ENCODE results near the gene SMARCD3. TPM values are rescaled to one million over a fixed set of nuclear protein-coding genes. Genes with fewer than 3 reads are reported as not detected.

The SMARCD3 gene
- total and polyA plus RNA-seq, 9 of the 15 experiments (the other 6 are each of a cell fraction or from before 2014, with no cell fraction given), result 0.43 to 3.6 (median 2.6) TPM

GRCh38 chr7:151226875-151227782, 21.4 kb downstream of the SMARCD3 start, which contains the start of gene ABCF2 (continued):
- TF ChIP-seq CHD7 (IDR thresholded peaks at IDR 0.05; ENCODE audit: low read depth, low read length) (no peak), TFAP4 (CRISPR knock-in tag; IDR thresholded peaks at IDR 0.05; ENCODE audit: borderline replicate concordance) (peak; percentile 86; the same call in 1 of the 2 replicates), TBP (optimal IDR thresholded peaks at IDR 0.05; ENCODE audit: low read depth, low read length) (peak; percentile 88), UBTF (IDR thresholded peaks at IDR 0.05; ENCODE audit: borderline replicate concordance in 1 of 2, low read depth in 2 of 2, low read length in 2 of 2) (peak; percentile 32 to 64; a peak in 1 of 4 replicates), CBFB (CRISPR knock-in tag; IDR thresholded peaks at IDR 0.05) (peak; percentile 43; the same call in 1 of the 2 replicates), NR2C1 (IDR thresholded peaks at IDR 0.05) (peak; percentile 80), NR2C1 (tag; IDR thresholded peaks at IDR 0.05) (peak; percentile 88), KAT8 (IDR thresholded peaks at IDR 0.05; ENCODE audit: low read depth) (0 out of 2 replicates have a peak, but pooled peaks have one; percentile 50), SMAD4 (CRISPR knock-in tag; conservative IDR thresholded peaks at IDR 0.05) (0 out of 2 replicates have a peak, but pooled peaks have one; percentile 8), ARNT (IDR thresholded peaks at IDR 0.05) (peak; percentile 13 to 23; a peak in 1 of 4 replicates), SRSF1 (IDR thresholded peaks at IDR 0.05; ENCODE audit: low read depth, low read length) (no peak), IRF2 (CRISPR knock-in tag; IDR thresholded peaks at IDR 0.05) (no peak)

All from K562 (cell line).